ENCODE measurements around the gene TPM4.
A peak's percentile ranks its signal among the peaks of the same experiment; 100 is the strongest.

Gene TPM4

DNA sequence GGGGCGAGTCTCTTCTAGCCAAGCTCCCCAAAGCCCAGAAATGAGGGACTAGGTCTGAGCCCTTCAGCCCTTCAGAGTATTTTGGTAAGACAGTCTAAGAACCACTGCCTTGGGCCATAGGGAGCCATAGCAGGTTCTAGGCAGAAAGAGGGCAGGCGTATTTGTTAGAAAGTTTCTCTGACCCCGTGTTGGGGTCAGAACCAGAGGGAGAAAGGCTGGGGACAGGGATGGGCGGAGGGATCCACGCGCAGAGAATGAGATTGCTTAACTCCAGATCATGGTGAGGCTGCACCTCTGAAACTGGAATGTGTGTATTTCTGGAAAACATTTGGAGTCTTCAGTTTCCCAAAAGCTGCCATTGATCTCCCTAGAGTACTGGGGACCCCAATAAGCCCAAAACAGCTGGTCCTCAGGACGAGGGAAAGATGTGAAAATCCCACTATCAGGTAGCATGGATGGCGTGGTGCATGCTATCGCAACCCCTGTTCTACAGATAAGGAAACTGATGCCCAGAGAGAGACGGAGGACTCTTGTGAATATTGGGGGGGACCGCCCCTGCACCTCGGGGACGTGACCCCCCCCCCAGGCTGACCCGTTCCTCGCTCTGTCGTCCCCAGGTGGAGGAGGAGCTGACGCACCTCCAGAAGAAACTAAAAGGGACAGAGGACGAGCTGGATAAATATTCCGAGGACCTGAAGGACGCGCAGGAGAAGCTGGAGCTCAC is 703 bp upstream of the TPM4 start:
- Histone ChIP-seq H3K79me2 (ENCODE audit: control insufficient read depth, insufficient read depth, low read length) (peaks cover 37% of the 10 kb centered on the region), H3K56ac (ENCODE audit: low read length) (peak overlapping the region; percentile 81), H3K18ac (ENCODE audit: low read length) (peak overlapping the region; percentile 47), H3K4ac (ENCODE audit: low read depth, low read length) (no peak overlapping the region), H2AK5ac (ENCODE audit: low read length) (peak overlapping the region; percentile 43), H3K36me3 (ENCODE audit: control insufficient read depth, insufficient read depth, low read length) (no peaks in the 10 kb centered on the region), H3K4me2 (ENCODE audit: low read length) (peak overlapping the region; percentile 74), H3K9ac (ENCODE audit: low read length) (peak overlapping the region; percentile 86), H4K5ac (ENCODE audit: low read length) (no peak overlapping the region), H2BK120ac (ENCODE audit: low read depth, low read length) (no peak overlapping the region), H2BK5ac (ENCODE audit: low read length) (peak overlapping the region; percentile 31), H3K27ac (ENCODE audit: low read depth, low read length) (peak overlapping the region; percentile 75), H3K79me1 (ENCODE audit: low read length) (peaks cover 3% of the 10 kb centered on the region), H3K27me3 (ENCODE audit: insufficient read depth, low read length, poor library complexity) (no peaks in the 10 kb centered on the region), H4K8ac (ENCODE audit: low read depth, low read length) (no peak overlapping the region), H3K4me3 (ENCODE audit: low read length) (peak overlapping the region; percentile 46), H3K23ac (ENCODE audit: low read length) (no peak overlapping the region), H2BK15ac (replicated peaks; ENCODE audit: low read depth) (no peak overlapping the region), H3K4me1 (ENCODE audit: control insufficient read depth, low read depth, low read length) (peaks cover 4% of the 10 kb centered on the region)
- no CpG with 5 or more reads among the region's 21 CpGs for WGBS (ENCODE audit: extremely low coverage, insufficient coverage, low lambda C conversion rate)
- DNase-seq, result peak; percentile 42

DNA sequence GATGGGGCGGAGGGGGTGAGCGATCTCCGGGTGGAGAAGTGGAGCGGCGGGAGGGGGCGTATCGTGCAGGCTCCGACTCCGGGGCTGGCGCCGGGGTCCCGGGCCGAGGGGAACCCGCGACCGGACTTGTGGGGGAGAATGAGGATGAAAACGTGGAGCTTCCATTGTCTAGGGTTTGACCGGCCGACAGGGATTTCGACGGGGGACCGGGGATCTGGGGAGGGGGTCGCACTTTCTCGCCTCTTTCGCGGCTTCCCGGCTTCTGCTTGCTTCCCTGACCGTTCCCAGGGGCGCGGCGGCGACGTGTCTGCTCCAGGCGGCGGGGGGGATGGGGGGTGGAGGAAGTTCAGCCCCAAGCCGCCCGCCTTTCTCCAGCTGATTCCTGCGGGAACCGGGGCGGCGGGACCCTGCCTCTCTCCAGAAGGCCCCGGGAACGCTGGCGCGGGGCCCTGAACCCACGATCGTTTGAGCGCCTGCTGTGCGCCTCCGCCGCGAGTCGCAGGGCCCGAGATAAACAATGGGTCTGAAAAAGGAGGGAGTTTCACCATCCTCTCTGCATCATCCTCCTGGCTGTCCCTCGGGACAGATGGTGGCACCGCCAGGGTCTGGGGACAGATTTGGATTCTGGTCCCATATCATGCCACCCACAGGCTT is 790 bp downstream of the TPM4 start:
- H3K36me3 ChIP-seq (ENCODE audit: control insufficient read depth, insufficient read depth, low read length), result peaks cover 2% of the 10 kb centered on the region
- H2BK15ac ChIP-seq (replicated peaks; ENCODE audit: low read depth), result no peak overlapping the region
- H4K8ac ChIP-seq (ENCODE audit: low read depth, low read length), result peak overlapping the region; percentile 1
- no peak overlapping the region for H4K5ac ChIP-seq (ENCODE audit: low read length)
- H3K9ac ChIP-seq (ENCODE audit: low read length), result peak overlapping the region; percentile 86
- H3K4me3 ChIP-seq (ENCODE audit: low read length), result peak overlapping the region; percentile 95
- H3K4ac ChIP-seq (ENCODE audit: low read depth, low read length), result peak overlapping the region; percentile 99
- DNase-seq, result peak; percentile 48
- H3K23ac ChIP-seq (ENCODE audit: low read length), result no peak overlapping the region
- H2BK120ac ChIP-seq (ENCODE audit: low read depth, low read length), result peak overlapping the region; percentile 88
- H3K27ac ChIP-seq (ENCODE audit: low read depth, low read length), result peak overlapping the region; percentile 90
- H3K18ac ChIP-seq (ENCODE audit: low read length), result peak overlapping the region; percentile 100
- H2AK5ac ChIP-seq (ENCODE audit: low read length), result no peak overlapping the region
- no peak overlapping the region for H2BK5ac ChIP-seq (ENCODE audit: low read length)
- no CpG with 5 or more reads among the region's 56 CpGs for WGBS (ENCODE audit: extremely low coverage, insufficient coverage, low lambda C conversion rate)
- peak overlapping the region; percentile 33 for H3K4me2 ChIP-seq (ENCODE audit: low read length)
- H3K79me2 ChIP-seq (ENCODE audit: control insufficient read depth, insufficient read depth, low read length), result peaks cover 51% of the 10 kb centered on the region
- peaks cover 9% of the 10 kb centered on the region for H3K79me1 ChIP-seq (ENCODE audit: low read length)
- no peaks in the 10 kb centered on the region for H3K27me3 ChIP-seq (ENCODE audit: insufficient read depth, low read length, poor library complexity)
- H3K56ac ChIP-seq (ENCODE audit: low read length), result peak overlapping the region; percentile 97
- H3K4me1 ChIP-seq (ENCODE audit: control insufficient read depth, low read depth, low read length), result peaks cover 4% of the 10 kb centered on the region

DNA sequence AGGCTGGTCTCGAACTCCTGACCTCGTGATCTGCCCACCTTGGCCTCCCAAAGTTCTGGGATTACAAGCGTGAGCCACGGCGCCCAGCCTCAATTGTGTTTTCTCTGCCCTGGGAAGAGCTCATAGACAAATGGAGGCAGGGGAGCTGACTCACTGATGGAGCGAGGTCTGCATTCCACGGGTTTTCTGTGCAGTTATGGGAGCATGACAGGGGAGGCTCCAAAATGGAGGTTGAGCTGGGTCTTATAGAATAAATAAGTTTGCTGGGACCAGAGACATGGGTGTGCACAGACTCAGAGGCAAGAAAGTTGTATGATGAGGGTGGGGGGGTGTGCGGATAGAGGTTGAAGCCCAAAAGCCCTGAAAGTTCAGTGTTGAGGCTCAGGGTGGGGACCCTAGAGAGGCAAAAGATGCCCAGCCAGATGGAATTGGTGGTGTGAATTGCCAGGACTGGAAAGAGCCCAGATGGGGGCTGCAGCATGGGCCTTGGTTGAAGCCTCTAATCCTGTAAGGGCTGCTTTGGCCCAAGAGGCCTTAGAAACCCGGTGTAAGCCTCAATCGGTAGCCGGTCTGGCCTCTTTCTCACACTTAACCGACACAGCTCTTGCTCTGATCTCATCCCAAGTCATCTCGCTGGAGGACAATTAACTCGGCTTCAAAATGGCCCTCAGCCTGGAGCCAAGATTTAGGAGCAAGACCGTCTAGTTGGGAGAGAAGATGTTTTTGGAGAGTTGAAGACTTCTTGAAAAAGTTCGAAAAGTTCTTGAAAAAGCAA is 1.9 kb downstream of the TPM4 start:
- Histone ChIP-seq H4K8ac (ENCODE audit: low read depth, low read length) (peak overlapping the region; percentile 82), H3K4me1 (ENCODE audit: control insufficient read depth, low read depth, low read length) (peaks cover 4% of the 10 kb centered on the region), H3K27ac (ENCODE audit: low read depth, low read length) (peak overlapping the region; percentile 93), H3K4ac (ENCODE audit: low read depth, low read length) (peak overlapping the region; percentile 58), H2BK15ac (replicated peaks; ENCODE audit: low read depth) (no peak overlapping the region), H2BK5ac (ENCODE audit: low read length) (peak overlapping the region; percentile 58), H3K4me2 (ENCODE audit: low read length) (peak overlapping the region; percentile 79), H3K9ac (ENCODE audit: low read length) (peak overlapping the region; percentile 86), H3K27me3 (ENCODE audit: insufficient read depth, low read length, poor library complexity) (no peaks in the 10 kb centered on the region), H3K79me1 (ENCODE audit: low read length) (peaks cover 11% of the 10 kb centered on the region), H3K23ac (ENCODE audit: low read length) (peak overlapping the region; percentile 91), H3K18ac (ENCODE audit: low read length) (peak overlapping the region; percentile 91), H3K4me3 (ENCODE audit: low read length) (peak overlapping the region; percentile 46), H4K5ac (ENCODE audit: low read length) (no peak overlapping the region), H3K79me2 (ENCODE audit: control insufficient read depth, insufficient read depth, low read length) (peaks cover 58% of the 10 kb centered on the region), H3K36me3 (ENCODE audit: control insufficient read depth, insufficient read depth, low read length) (peaks cover 6% of the 10 kb centered on the region), H2AK5ac (ENCODE audit: low read length) (peak overlapping the region; percentile 92), H2BK120ac (ENCODE audit: low read depth, low read length) (peak overlapping the region; percentile 1), H3K56ac (ENCODE audit: low read length) (peak overlapping the region; percentile 97)
- no CpG with 5 or more reads among the region's 16 CpGs for WGBS (ENCODE audit: extremely low coverage, insufficient coverage, low lambda C conversion rate)
- DNase-seq, result peak; percentile 74

DNA sequence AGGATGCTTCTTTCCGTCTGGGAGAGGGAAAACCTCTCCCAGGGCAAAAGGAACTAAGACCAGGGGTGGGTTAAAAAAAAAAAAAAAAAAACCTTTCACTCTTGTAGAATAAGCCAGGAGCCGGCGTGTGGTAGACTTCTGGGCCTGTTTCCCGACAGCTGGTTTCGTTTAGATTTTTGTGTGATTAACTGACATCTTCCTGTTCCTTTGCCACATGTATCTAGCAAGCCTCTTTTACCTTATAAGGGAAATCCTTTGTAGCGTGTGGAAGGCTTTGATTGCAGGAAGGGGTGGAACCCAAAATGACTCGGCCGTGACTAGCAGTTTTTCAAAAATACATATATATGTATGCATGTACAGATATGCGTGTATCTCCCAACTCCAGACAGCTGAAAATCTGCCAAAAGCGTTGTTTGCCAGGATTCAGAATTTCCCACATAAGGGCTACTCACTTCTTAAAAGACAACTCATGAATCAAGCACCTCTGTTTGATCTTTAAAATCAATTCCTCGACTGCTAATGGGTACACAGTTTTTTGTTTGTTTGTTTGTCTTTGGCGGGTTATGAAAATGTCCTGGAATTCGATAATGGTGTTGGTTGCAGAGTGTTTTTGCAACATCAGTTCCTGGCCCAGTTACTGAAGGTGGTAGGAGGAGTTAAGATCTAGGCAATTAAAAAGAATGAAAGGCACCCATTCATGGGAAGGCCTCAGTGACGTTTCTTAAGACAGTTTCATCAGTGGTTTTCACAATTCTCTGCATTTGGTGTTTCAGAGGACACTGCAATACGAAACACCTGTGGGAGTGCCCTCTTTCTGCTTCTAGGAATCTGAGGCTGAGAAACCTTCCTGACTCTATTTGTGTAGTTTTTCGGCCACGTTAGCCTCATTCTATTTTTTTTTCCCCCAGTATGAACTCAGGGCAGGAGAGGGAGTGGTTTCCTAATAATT is 2.7 kb downstream of the TPM4 start:
- Histone ChIP-seq H2BK5ac (ENCODE audit: low read length) (peak overlapping the region; percentile 13), H3K79me1 (ENCODE audit: low read length) (peaks cover 14% of the 10 kb centered on the region), H3K4me1 (ENCODE audit: control insufficient read depth, low read depth, low read length) (peaks cover 4% of the 10 kb centered on the region), H3K27ac (ENCODE audit: low read depth, low read length) (peak overlapping the region; percentile 93), H3K9ac (ENCODE audit: low read length) (peak overlapping the region; percentile 86), H3K27me3 (ENCODE audit: insufficient read depth, low read length, poor library complexity) (no peaks in the 10 kb centered on the region), H2BK15ac (replicated peaks; ENCODE audit: low read depth) (no peak overlapping the region), H3K4me2 (ENCODE audit: low read length) (peak overlapping the region; percentile 79), H3K79me2 (ENCODE audit: control insufficient read depth, insufficient read depth, low read length) (peaks cover 62% of the 10 kb centered on the region), H3K4me3 (ENCODE audit: low read length) (peak overlapping the region; percentile 46), H3K56ac (ENCODE audit: low read length) (peak overlapping the region; percentile 97), H2AK5ac (ENCODE audit: low read length) (peak overlapping the region; percentile 78), H2BK120ac (ENCODE audit: low read depth, low read length) (no peak overlapping the region), H4K5ac (ENCODE audit: low read length) (no peak overlapping the region), H3K18ac (ENCODE audit: low read length) (peak overlapping the region; percentile 91), H3K36me3 (ENCODE audit: control insufficient read depth, insufficient read depth, low read length) (peaks cover 8% of the 10 kb centered on the region), H3K4ac (ENCODE audit: low read depth, low read length) (peak overlapping the region; percentile 58), H3K23ac (ENCODE audit: low read length) (peak overlapping the region; percentile 89), H4K8ac (ENCODE audit: low read depth, low read length) (no peak overlapping the region)
- DNase-seq, result peak; percentile 76
- no CpG with 5 or more reads among the region's 17 CpGs for WGBS (ENCODE audit: extremely low coverage, insufficient coverage, low lambda C conversion rate)

DNA sequence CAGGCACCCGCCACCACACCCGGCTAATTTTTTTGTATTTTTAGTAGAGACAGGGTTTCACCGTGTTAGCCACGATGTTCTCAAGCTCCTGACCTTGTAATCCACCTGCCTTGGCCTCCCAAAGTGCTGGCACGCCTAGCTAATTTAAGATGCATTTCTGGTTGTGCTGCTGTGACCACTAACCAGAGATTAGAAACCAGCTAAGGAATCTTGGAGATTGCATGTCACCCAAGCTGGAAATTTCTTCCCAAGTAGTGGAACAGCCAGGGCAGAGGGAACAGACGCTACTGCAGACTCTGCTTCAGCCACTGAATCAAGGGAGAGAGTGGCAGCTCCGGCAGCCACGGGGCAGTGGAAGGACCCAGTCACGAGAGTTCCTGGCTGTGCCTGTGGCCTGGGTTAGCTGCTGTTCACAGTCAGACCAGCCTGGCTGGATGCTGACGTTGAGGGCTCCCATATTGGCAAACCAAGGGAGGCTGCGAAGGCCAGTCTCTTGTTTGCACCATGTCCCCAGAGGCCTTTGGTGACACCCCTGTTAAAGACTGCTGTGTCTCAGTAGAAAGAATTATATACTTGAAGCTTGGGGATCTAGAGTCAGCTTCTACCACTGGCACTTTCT is 7.9 kb downstream of the TPM4 start:
- Histone ChIP-seq H3K27ac (ENCODE audit: low read depth, low read length) (no peak overlapping the region), H3K4me1 (ENCODE audit: control insufficient read depth, low read depth, low read length) (peaks cover 1% of the 10 kb centered on the region), H2AK5ac (ENCODE audit: low read length) (no peak overlapping the region), H2BK15ac (replicated peaks; ENCODE audit: low read depth) (no peak overlapping the region), H3K4ac (ENCODE audit: low read depth, low read length) (no peak overlapping the region), H3K18ac (ENCODE audit: low read length) (no peak overlapping the region), H3K4me2 (ENCODE audit: low read length) (no peak overlapping the region), H3K79me1 (ENCODE audit: low read length) (peaks cover 25% of the 10 kb centered on the region), H3K4me3 (ENCODE audit: low read length) (no peak overlapping the region), H3K9ac (ENCODE audit: low read length) (no peak overlapping the region), H3K23ac (ENCODE audit: low read length) (no peak overlapping the region), H3K27me3 (ENCODE audit: insufficient read depth, low read length, poor library complexity) (no peaks in the 10 kb centered on the region), H4K8ac (ENCODE audit: low read depth, low read length) (no peak overlapping the region), H4K5ac (ENCODE audit: low read length) (no peak overlapping the region), H3K36me3 (ENCODE audit: control insufficient read depth, insufficient read depth, low read length) (peaks cover 31% of the 10 kb centered on the region), H3K56ac (ENCODE audit: low read length) (no peak overlapping the region), H3K79me2 (ENCODE audit: control insufficient read depth, insufficient read depth, low read length) (peaks cover 50% of the 10 kb centered on the region), H2BK5ac (ENCODE audit: low read length) (no peak overlapping the region), H2BK120ac (ENCODE audit: low read depth, low read length) (no peak overlapping the region)
- WGBS (ENCODE audit: extremely low coverage, insufficient coverage, low lambda C conversion rate), result no CpG with 5 or more reads among the region's 11 CpGs
- no peak for DNase-seq

All from mesendoderm (in vitro differentiated cells).